Fibroblast of skin of back (primary cell): ENCODE measurements around the gene FAM83E.
"Not testable (repeated sequence)": the region's sequence is repeated elsewhere in the genome, so short reads cannot be mapped to it uniquely, and the experiment has no call there.

Experiments used
- DNase-seq: peaks from one replicate; pipeline ENCODE4 v3.0.0-alpha.2; 2013

FAM83E gene

GRCh38 chr19:48639483-48640375 lies 24.9 kb upstream of the FAM83E start:
- DNase-seq: no peak

GRCh38 chr19:48638831-48639381 lies 24.0 kb upstream of the FAM83E start:
- DNase-seq: no peak

GRCh38 chr19:48637948-48638830 lies 23.3 kb upstream of the FAM83E start:
- peak; percentile 92 for DNase-seq

- DNase-seq: peak; percentile 99
These were observed 22.6 kb upstream of the FAM83E start for GRCh38 chr19:48637449-48637947.

GRCh38 chr19:48636859-48637448 lies 22.1 kb upstream of the FAM83E start, which contains the start of gene DBP:
TSS of gene DBP (minus strand) at chr19:48637379. CDS start at chr19:48636994, 385 bp downstream.
- no peak for DNase-seq

GRCh38 chr19:48635966-48636858 lies 21.3 kb upstream of the FAM83E start:
- DNase-seq: no peak

GRCh38 chr19:48635263-48635965 lies 20.5 kb upstream of the FAM83E start:
- peak; percentile 31 for DNase-seq

- DNase-seq: peak; percentile 92
These were observed 19.8 kb upstream of the FAM83E start for GRCh38 chr19:48634424-48635262.

GRCh38 chr19:48634036-48634342 lies 19.1 kb upstream of the FAM83E start:
- no peak for DNase-seq

GRCh38 chr19:48633148-48634035 lies 18.5 kb upstream of the FAM83E start:
- no peak for DNase-seq

- no peak for DNase-seq
These were observed 17.8 kb upstream of the FAM83E start for GRCh38 chr19:48632692-48633147.

- DNase-seq: not testable (repeated sequence)
These were observed 17.4 kb upstream of the FAM83E start for GRCh38 chr19:48632286-48632685.

- no peak for DNase-seq
These were observed 16.3 kb upstream of the FAM83E start for GRCh38 chr19:48631225-48631624.

- peak; percentile 45 for DNase-seq
These were observed 15.6 kb upstream of the FAM83E start for GRCh38 chr19:48630296-48631063.

GRCh38 chr19:48629599-48630295 lies 14.9 kb upstream of the FAM83E start:
- DNase-seq: no peak

- DNase-seq: no peak
These were observed 14.4 kb upstream of the FAM83E start for GRCh38 chr19:48629297-48629598.
